OCI-LY7 (cell line): Measurements from ENCODE around the gene GSDME. TPM values are rescaled to one million over a fixed set of nuclear protein-coding genes. Genes with fewer than 3 reads are reported as not detected.

Source experiments
- BruUV-seq: library from RNA; stranded (reverse); fragments of 400-500 nt; replicated peaks from 2 replicates; lab custom pipeline; 2021; lab: Mats Ljungman, UMichigan
- CTCF ChIA-PET: fragments of 300-600 bp; sonication (Branson Sonifier 250); formaldehyde crosslinking; loops from one replicate; lab custom pipeline; 2022; ENCODE audit warnings: antibody characterized with exemption; ENCODE audit not compliant: unreplicated experiment; lab: Charles Lee
- POLR2A ChIA-PET: fragments of 300-600 bp; sonication (Branson Sonifier 250); formaldehyde crosslinking; loops from one replicate; lab custom pipeline; 2022; ENCODE audit warnings: antibody characterized with exemption; lab: Charles Lee
- DNase-seq: peaks from one replicate; pipeline ENCODE4 v3.0.0-alpha.2; 2015; ENCODE audit warnings: low spot score
- H2AFZ ChIP-seq: fragments of 200-600 bp; sonication (generic), shearing (Covaris generic); 2 replicates; pipeline ENCODE4 v1.6.1; 2014; ENCODE audit warnings: mild to moderate bottlenecking, antibody characterized with exemption, low read length, moderate library complexity
- H3K27ac ChIP-seq: fragments of 200-600 bp; sonication (generic); 2 replicates; pipeline ENCODE4 v1.5.1; 2014; ENCODE audit warnings: mixed run types, low read depth, mild to moderate bottlenecking, moderate library complexity, low read length, inconsistent platforms; ENCODE audit not compliant: poor library complexity, severe bottlenecking
- H3K36me3 ChIP-seq: fragments of 200-600 bp; sonication (generic); 2 replicates; pipeline ENCODE4 v1.6.1; 2014; ENCODE audit warnings: mild to moderate bottlenecking, antibody characterized with exemption, low read length, moderate library complexity, mixed read lengths; ENCODE audit not compliant: insufficient read depth
- H3K4me1 ChIP-seq: fragments of 200-600 bp; sonication (generic); 2 replicates; pipeline ENCODE4 v1.5.1; 2014; ENCODE audit warnings: mild to moderate bottlenecking, low read length; ENCODE audit not compliant: insufficient read depth, poor library complexity, severe bottlenecking
- H3K4me2 ChIP-seq: fragments of 200-600 bp; sonication (generic); 2 replicates; pipeline ENCODE4 v1.6.1; 2014; ENCODE audit warnings: mild to moderate bottlenecking, low read length
- H3K4me3 ChIP-seq: fragments of 200-600 bp; sonication (generic); 2 replicates; pipeline ENCODE4 v1.5.1; 2014; ENCODE audit warnings: mild to moderate bottlenecking, low read depth, low read length; ENCODE audit not compliant: poor library complexity, severe bottlenecking
- H3K79me2 ChIP-seq: fragments of 200-600 bp; sonication (generic); 2 replicates; pipeline ENCODE4 v1.6.1; 2016; ENCODE audit warnings: low read depth, mild to moderate bottlenecking, low read length, moderate library complexity, mixed read lengths; ENCODE audit not compliant: insufficient read depth
- H3K9me2 ChIP-seq: fragments of 200-600 bp; sonication (generic); 2 replicates; pipeline ENCODE4 v1.6.1; 2016; ENCODE audit warnings: mild to moderate bottlenecking, low read length, mixed read lengths; ENCODE audit not compliant: insufficient read depth
- H3K9me3 ChIP-seq: fragments of 200-600 bp; sonication (generic); 2 replicates; pipeline ENCODE4 v1.6.1; 2014; ENCODE audit warnings: mild to moderate bottlenecking, mixed run types, low read length, mixed read lengths
- H4K20me1 ChIP-seq: fragments of 200-600 bp; sonication (generic); 2 replicates; pipeline ENCODE4 v1.6.1; 2014; ENCODE audit warnings: mild to moderate bottlenecking, antibody characterized with exemption, low read length, moderate library complexity, mixed read lengths; ENCODE audit not compliant: insufficient read depth
- CTCF ChIP-seq: fragments of 200-600 bp; sonication (generic); conservative IDR thresholded peaks from 2 replicates; pipeline ENCODE4 v1.5.1; 2014; ENCODE audit warnings: mild to moderate bottlenecking, antibody characterized with exemption, low read length, moderate library complexity, mixed read lengths
- EZH2phosphoT487 ChIP-seq: fragments of 200-600 bp; sonication (generic); IDR thresholded peaks from 2 replicates; pipeline ENCODE4 v1.6.1; 2018; ENCODE audit warnings: low read depth, borderline replicate concordance, mild to moderate bottlenecking, mixed run types, antibody characterized with exemption, low read length, moderate library complexity, mixed read lengths
- intact Hi-C: fragments of 100-400 bp; cut with micrococcal nuclease; formaldehyde crosslinking; loops from one replicate; pipeline ENCODE4 v1.10.0; 2022; ENCODE audit not compliant: unreplicated experiment
- total RNA-seq, 2 experiments: library from RNA; depleted of rRNA in 1 of 2; stranded (reverse); fragments of >200 nt in 1 of 2; shearing (Covaris generic) in 1 of 2; gene quantifications; 2 replicates each; pipeline ENCODE4 v1.2.3, GENCODE V29; 2014 to 2022

GSDME gene
- total RNA-seq, 2 experiments from 2014 or later = 33.0 to 41.7 TPM

GRCh38 chr7:24724451-24725190 is 32.6 kb downstream of the GSDME start:
- ChIA-PET CTCF (no interaction called here), POLR2A (interaction anchor here (0.6 to 0.7 kb wide), 2 partner anchors 368 to 402 kb away, joined by 4 to 5 read pairs; no protein-coding TSS in a partner anchor)
- intact Hi-C loops = loop anchor here (5.0 kb wide), 1 partner anchor 322 kb away; no protein-coding TSS in a partner anchor

GRCh38 chr7:24723178-24723530 is 34.1 kb downstream of the GSDME start:
- no peaks in the 10 kb centered on the region for H4K20me1 ChIP-seq
- peaks cover 5% of the 10 kb centered on the region; the same call in 1 of the 2 replicates for H3K9me3 ChIP-seq
- no peak overlapping the region for H3K4me3 ChIP-seq
- peak; percentile 34 for DNase-seq
- no peak overlapping the region for H2AFZ ChIP-seq
- H3K4me2 ChIP-seq = peak overlapping the region; percentile 22; the same call in 1 of the 2 replicates
- H3K27ac ChIP-seq = no peak overlapping the region
- no peaks in the 10 kb centered on the region for H3K9me2 ChIP-seq
- TF ChIP-seq CTCF (0 out of 2 replicates have a peak, but pooled peaks have one; percentile 16), EZH2phosphoT487 (no peak)
- no TSS peak for BruUV-seq
- intact Hi-C loops = loop anchor here (5.0 kb wide), 1 partner anchor 321 kb away; no protein-coding TSS in a partner anchor
- ChIA-PET POLR2A (interaction anchor here (0.5 kb wide), 1 partner anchor 402 kb away, joined by 3 read pairs; no protein-coding TSS in a partner anchor), CTCF (no interaction called here)
- no peaks in the 10 kb centered on the region for H3K36me3 ChIP-seq
- H3K79me2 ChIP-seq = no peaks in the 10 kb centered on the region
- H3K4me1 ChIP-seq = peaks cover 45% of the 10 kb centered on the region

More at GRCh38 chr7:24724451-24725190, 32.6 kb downstream of the GSDME start:
- Histone ChIP-seq H3K4me1 (peaks cover 31% of the 10 kb centered on the region), H3K4me3 (no peak overlapping the region), H3K4me2 (no peak overlapping the region), H3K9me2 (no peaks in the 10 kb centered on the region), H3K79me2 (no peaks in the 10 kb centered on the region), H3K9me3 (peaks cover 4% of the 10 kb centered on the region; the same call in 1 of the 2 replicates), H3K36me3 (no peaks in the 10 kb centered on the region), H4K20me1 (no peaks in the 10 kb centered on the region), H2AFZ (no peak overlapping the region), H3K27ac (no peak overlapping the region)
- TF ChIP-seq CTCF = no peak
- no peak for TF ChIP-seq EZH2phosphoT487
- no TSS peak for BruUV-seq
- DNase-seq = no peak
